Measurements from ENCODE around the gene EEIG1.

GRCh38 chr9:127960410-127961154, 20.2 kb downstream of the EEIG1 start:
- TF ChIP-seq CTCF (conservative IDR thresholded peaks at IDR 0.05; ENCODE audit: low read depth, low read length), result no peak
- TF ChIP-seq POLR2A (IDR thresholded peaks at IDR 0.05; ENCODE audit: low read depth, low read length), result no peak
- no peak for TF ChIP-seq RAD21 (IDR thresholded peaks at IDR 0.05; ENCODE audit: low read length)
- no peak for TF ChIP-seq CEBPB (IDR thresholded peaks at IDR 0.05; ENCODE audit: low read depth, low read length)
- TF ChIP-seq MAFK (IDR thresholded peaks at IDR 0.05; ENCODE audit: low read depth, low read length), result no peak
- no peak for TF ChIP-seq RFX5 (IDR thresholded peaks at IDR 0.05; ENCODE audit: low read depth, low read length)
- no peak for TF ChIP-seq CHD1 (IDR thresholded peaks at IDR 0.05; ENCODE audit: low read depth, low read length)
- TF ChIP-seq SMC3 (IDR thresholded peaks at IDR 0.05; ENCODE audit: low read depth, low read length), result no peak
- no peak for TF ChIP-seq ELK1 (IDR thresholded peaks at IDR 0.05; ENCODE audit: borderline replicate concordance, low read depth, low read length)
